ENCODE measurements around the gene GPLD1.
A peak's percentile ranks its signal among the peaks of the same experiment; 100 is the strongest.

Gene GPLD1

DNA sequence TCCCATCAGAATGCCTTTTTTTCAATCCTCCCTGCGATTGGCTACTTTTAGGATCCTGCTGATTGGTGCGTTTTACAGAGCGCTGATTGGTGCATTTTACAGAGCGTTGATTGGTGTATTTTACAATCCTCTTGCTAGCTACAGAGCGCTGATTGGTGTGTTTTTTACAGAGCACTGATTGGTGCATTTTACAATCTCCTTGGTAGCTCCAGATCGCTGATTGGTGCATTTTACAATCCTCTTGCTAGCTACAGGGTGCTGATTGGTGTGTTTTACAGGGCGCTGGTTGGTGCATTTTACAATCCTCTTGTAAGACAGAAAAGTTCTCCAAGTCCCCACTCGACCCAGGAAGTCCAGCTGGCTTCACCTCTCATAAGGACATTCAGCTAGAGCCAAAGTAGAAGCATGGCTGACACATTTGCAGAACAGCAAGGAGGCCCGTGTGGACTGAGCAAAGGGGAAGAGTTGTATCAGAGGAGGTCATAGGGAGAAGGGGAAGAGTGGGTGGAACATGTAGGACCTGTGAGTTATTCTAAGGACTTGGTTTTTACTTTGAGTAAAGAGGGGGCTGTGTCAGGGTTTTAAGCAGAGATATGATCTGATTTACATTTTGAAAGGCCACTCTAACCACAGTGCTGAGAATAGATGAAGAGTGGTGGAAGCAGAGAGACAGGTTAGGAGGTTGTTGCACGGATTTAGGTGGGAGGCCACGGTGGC, 8.0 kb upstream of the GPLD1 start:
- no peak for DNase-seq

DNA sequence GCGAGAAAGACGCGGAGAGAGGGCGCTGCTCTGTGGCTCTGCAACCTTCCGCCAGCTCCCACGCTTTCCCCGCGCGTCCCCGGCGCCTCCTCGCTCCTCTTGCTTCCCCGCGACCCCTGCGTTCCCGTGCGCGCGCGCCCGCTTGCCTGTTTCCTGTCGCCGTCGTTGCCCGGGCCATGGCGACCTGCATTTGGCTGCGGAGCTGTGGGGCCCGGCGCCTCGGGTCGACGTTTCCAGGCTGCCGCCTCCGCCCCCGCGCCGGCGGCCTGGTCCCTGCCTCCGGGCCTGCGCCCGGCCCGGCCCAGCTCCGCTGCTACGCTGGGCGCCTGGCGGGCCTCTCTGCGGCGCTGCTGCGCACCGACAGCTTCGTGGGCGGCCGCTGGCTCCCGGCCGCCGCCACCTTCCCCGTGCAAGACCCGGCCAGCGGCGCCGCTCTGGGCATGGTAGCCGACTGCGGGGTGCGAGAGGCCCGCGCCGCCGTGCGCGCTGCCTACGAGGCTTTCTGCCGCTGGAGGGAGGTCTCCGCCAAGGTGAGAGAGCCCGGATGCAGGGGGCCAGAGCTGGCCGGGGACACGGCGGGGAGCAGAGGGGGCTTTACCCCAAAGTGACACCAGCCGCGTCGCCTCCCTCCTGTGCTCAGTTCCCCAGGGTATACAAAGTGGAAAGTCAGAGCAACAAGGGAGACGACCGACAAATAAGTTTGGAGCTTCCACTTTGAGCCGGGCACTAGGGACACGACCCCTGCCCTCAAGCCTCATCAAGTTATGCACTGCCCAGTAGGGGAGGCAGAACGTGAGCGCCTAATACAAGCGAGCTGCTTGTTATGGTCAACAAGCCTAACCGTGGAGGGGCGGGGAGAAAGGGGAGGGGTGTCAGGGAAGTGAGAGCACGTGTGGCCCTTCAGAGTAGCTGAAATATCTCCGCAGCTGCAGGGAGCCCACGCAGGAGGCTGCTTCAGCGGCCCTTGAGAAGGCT, 5.7 kb upstream of the GPLD1 start, which contains the start of gene ALDH5A1:
TSS of gene ALDH5A1 (plus strand) at position 149 of the 975 bp plus-strand sequence. CDS start at position 177, 28 bp downstream.
- peak; percentile 53 to 80 (median 71) for DNase-seq

- no peak for DNase-seq
Observed at GRCh38 chr6:24493945-24494820, 4.8 kb upstream of the GPLD1 start.

DNA sequence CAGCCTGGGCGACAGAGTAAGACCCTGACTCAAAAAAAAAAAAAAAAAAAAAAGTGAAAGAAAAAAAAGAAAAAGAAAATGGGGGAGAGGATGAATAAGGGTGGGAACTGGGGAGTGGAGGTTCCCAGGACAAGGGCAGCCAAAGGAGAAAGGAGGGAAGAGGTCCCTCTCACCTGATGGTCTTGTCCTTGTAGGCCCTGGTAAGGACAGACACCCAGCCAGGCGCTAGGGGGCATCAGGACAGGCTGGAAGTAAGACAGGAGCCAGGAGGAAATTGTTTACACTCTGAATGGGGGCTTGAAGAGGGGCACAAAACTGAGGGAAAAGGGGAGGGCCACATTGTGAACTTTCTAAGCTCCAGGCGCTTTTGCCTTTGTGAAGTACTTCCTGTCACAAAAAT, 3.1 kb upstream of the GPLD1 start:
- DNase-seq, result no peak

GRCh38 chr6:24490948-24491347, 1.6 kb upstream of the GPLD1 start:
- no peak for DNase-seq

- DNase-seq, result no peak
Observed at GRCh38 chr6:24489881-24490280, 503 bp upstream of the GPLD1 start.

GRCh38 chr6:24486065-24486464, 3.3 kb downstream of the GPLD1 start:
- DNase-seq, result no peak

DNA sequence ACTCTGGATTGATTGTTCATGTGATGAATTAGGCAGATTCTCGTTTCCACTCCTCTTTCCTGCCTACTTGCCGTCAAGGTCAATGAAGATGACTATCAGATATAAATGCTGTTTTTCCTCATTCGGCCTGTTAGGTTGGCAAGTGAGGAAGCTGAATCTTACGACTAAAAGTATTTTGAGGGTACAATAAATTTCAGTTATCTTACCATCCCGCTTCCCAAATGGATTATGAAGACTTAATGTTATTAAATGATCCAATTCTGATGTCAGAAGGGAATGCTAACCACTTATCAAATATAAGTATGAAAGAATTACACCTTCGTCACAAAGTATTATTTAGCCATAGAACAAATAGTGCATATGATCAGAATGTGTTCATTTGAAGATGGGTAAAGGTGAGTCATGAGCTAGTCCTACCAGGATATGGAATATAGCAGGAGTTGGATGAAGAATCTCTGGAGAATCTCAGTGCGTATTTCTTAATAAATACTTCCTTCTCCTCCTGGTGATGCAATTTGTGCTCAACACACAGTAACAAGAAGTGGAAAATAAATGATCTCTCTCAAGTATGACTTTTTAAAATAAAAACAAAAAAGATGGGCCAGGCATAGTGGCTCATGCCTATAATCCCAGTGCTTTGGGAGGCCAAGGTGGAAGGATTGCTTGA, 4.6 kb downstream of the GPLD1 start:
- no peak for DNase-seq

GRCh38 chr6:24481449-24481848, 7.9 kb downstream of the GPLD1 start:
- no peak for DNase-seq

GRCh38 chr6:24480705-24481104, 8.7 kb downstream of the GPLD1 start:
- DNase-seq, result no peak

- no peak for DNase-seq
Observed at GRCh38 chr6:24478903-24479302, 10.5 kb downstream of the GPLD1 start.

DNA sequence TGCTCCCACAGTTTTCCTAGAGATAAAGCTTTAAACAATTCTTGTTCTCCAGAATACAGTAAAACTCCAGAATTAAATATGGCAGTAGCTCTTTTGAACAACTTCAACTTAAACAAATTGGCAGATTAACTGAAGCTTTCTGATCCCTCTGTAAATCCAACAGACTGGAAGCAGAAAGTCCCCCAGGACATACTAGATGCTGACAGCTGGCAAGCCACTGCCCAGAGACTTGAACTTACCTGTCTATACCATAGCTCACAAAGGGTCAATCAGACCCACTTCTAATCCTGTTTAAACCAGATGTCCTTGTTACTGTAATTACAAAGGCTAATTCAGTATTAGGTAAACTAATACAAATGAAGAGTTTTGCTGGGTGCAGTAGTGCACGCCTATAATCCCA, 12.3 kb downstream of the GPLD1 start:
- no peak for DNase-seq

DNA sequence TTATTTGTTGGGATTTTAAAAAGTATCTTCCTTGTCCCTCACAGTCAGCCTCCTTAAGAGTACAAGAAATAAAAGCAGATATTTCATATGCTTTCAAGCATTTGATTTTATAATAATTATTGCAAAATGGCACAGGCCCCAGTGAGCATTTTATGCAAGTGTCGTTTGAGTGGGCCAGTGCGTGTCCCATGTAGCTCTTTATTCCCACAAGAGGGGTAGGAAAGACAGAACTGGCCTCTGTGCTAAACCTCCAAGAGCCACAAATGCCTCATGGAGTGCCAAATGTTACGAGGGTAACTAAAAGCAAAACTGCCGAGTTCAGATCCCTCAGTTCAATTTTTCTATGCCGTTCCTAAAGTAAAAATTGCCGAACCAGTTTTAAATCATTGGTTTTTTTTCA, 12.7 kb downstream of the GPLD1 start:
- DNase-seq, result no peak

DNA sequence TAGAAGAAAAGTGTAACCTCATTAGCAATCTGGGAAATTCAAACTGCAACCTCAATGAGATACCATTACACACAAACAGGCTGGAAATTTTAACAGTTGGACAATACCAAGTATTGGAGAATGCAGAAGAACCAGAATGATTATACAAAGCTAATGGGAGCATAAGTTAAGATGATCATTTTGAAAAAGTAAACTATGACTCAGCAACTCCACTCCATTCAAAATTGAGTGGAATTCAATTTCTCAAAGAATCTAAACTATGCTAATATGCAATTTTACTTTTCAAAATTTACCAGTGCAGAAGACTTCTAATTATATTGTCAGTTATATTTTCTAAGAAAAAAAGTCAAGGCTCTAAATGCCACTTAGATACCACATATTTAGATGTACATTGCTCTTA, 17.2 kb downstream of the GPLD1 start:
- DNase-seq, result no peak

DNA sequence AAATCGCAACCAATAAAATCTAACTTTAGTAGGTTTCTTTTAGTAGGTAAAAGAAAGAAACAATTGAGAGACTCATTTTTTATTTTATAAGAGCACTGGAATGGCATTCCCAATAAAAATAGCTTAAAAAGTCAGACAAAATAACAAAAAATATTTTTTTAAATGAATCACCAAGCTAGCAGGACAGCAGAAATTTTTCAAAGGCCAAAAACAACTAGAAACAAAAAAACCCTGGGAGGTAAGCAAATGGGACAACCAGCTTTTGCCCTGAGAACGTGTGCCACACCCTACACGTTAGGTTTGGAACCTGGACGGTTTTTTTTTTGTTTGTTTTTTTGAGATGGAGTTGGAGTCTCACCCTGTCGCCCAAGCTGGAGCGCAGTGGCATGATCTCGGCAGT, 19.6 kb downstream of the GPLD1 start:
- DNase-seq, result no peak

- no peak for DNase-seq
Observed at GRCh38 chr6:24464253-24465038, 24.9 kb downstream of the GPLD1 start.

DNA sequence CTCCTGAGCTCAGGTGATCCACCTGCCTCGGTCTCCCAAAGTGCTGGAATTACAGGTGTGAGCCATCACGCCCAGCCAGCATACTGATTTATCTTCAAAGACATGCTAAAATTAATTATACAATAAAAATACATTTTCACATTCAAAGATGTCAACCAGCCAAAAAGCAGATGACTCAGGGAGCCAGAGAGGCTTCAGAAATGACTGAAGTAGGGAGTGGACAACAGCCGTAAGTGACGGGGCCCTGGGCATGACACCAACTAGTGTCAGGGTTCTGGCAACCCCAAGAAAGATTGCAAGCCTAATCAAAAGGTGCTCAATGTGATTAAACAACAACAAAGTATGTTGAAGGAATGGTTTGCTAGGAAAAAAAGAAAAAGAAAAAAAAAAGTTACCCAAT, 28.4 kb downstream of the GPLD1 start:
- no peak for DNase-seq

DNA sequence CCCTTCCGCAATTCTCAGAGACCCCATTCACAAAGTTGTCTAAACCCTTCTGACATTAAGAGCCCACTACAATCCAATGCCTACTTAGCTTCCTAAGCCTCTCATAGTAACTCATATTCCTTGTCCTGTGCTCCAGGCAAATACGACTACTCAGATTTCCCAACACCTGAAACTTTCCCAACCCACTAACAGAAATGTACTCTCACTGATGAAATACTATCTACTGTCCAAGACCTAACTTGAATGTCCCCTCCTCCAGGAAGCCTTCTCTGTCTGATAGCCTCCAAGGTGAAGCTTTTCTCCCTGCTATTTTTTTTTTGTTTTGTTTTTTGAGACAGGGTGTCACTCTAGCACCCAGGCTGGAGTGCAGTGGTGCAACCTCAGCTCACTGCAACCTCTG, 30.4 kb downstream of the GPLD1 start:
- DNase-seq, result no peak

- no peak for DNase-seq
Observed at GRCh38 chr6:24458134-24458533, 31.2 kb downstream of the GPLD1 start.

GRCh38 chr6:24455061-24455460, 34.3 kb downstream of the GPLD1 start:
- no peak for DNase-seq

GRCh38 chr6:24454452-24454851, 34.9 kb downstream of the GPLD1 start:
- no peak for DNase-seq

DNA sequence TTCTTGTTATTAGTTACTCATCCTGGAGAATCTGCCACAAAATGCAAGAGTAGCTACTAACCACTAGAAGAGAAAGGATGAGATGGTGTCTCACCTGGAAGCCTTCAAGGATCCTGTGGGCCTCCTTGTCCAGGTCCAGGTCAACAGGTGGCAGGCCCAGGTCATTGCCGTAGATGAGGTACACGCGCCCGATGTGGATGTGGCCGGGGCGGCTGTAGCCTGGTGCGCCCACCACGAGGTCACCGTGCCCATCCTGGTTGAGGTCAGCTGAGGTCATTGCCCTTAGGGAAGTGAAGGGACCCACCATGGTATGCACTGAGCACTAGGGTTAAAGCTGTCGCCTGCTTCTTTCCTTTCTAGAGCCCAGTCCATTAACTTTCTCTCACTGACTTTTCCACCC, 35.5 kb downstream of the GPLD1 start:
- no peak for DNase-seq
